GM23248 (cell line): ENCODE data around the gene ATAD3A.

Experiments used
- EZH2 ChIP-seq: fragments of 200-600 bp; sonication (generic); IDR thresholded peaks from 2 replicates; pipeline ENCODE4 v1.6.1; 2018; ENCODE audit warnings: antibody characterized with exemption, mild to moderate bottlenecking; ENCODE audit not compliant: insufficient read depth, poor library complexity, severe bottlenecking
- EZH2phosphoT487 ChIP-seq: fragments of 200-600 bp; sonication (generic); IDR thresholded peaks from 2 replicates; pipeline ENCODE4 v1.6.1; 2018; ENCODE audit warnings: antibody characterized with exemption, moderate library complexity, mild to moderate bottlenecking, low read depth; ENCODE audit not compliant: insufficient read depth

DNA sequence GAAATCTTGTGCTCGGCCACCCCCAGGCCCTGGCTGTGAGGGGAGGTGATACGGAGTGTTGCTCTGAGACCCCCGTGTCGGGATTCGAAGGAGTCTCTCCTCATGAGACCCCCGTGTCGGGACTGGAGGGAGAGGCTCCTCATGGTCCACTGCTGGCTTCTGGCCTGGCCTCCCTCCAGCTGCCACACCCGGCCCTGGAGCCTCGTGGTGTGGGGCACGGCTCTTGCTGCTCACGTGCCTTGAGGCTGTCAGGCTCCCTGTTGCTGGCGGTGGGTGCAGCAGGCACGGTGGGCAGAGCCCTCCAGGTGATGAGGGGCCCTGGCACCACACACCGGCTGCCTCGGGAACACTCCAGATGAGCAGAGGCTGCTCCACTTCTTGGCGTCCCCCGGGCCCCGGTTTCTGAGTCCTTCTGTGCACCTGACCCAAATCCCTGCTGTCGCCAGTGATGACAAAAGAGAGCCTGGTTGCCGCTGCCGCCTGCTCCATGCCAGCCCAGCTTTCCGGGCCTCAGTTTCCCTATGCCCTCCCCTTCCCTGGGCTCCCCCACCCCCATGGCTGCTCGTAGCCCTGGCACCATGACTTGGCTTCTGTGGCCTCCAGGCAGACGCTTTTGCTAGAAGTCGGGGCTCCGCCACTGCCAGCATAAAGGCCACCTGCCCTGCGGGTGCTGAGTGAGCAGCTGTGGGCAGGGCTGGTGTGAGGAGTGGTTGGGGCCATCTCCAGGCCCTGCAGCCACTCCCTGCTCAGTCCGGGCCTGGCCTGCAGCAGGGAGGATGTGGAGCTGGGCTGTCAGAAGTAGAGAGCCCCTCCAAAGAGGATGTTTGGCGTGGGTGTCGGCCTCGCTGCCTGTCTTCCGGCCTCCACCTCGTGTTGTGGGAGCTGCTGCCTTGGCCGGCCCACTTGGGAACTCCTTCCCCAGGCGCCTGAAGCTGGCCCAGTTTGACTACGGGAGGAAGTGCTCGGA is 16.6 kb downstream of the ATAD3A start:
- TF ChIP-seq EZH2, result no peak
- TF ChIP-seq EZH2phosphoT487, result no peak
